Limb (tissue), 2 donors: ENCODE measurements around the gene TMIGD2.
"Not testable (repeated sequence)": the region's sequence is repeated elsewhere in the genome, so short reads cannot be mapped to it uniquely, and the experiment has no call there.

Experiments
- DNase-seq, 2 donors: peaks; one replicate each; pipeline ENCODE4 v3.0.0-alpha.2; 2016; ENCODE audit errors: extremely low spot score in 2 of 2

Gene TMIGD2

DNA sequence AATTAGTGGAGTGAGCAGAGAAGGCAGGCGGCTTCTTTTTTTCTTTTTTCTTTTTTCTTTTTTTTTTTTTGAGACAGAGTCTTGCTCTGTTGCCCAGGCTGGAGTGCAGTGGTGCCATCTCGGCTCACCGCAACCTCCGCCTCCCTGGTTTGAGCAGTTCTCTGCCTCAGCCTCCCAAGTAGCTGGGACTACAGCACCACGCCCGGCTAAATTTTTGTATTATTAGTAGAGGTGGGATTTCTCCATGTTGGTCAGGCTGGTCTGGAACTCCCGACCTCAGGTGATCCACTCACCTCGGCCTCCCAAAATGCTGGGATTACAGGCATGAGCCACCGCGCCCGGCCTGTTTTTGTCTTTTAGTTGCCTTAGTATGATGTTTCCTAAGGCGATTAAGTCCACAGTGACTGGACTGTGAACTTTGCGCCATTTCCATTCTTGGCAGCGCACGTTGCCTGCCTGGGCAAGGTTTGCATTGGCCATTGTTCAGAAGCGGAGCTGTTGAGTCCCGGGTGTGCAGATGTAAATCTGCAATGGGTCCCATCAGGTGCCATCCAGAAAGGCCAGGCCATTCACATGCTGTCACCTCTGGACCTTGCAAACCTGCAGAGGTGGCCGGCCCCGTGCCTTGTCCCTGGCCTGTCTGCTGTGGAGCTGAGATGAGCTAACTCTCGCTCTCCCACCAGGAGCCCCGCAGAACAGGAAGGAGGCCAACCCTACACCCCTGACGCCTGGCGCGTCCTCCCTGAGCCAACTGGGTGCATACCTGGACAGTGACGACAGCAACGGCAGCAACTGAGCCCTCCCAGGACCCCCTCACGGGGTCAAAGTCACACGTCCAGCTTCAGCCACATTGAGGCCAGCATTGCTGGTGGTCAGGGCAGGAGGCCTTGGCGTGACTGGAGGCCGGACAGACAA, 34.0 kb downstream of the TMIGD2 start:
- DNase-seq = no peak

DNA sequence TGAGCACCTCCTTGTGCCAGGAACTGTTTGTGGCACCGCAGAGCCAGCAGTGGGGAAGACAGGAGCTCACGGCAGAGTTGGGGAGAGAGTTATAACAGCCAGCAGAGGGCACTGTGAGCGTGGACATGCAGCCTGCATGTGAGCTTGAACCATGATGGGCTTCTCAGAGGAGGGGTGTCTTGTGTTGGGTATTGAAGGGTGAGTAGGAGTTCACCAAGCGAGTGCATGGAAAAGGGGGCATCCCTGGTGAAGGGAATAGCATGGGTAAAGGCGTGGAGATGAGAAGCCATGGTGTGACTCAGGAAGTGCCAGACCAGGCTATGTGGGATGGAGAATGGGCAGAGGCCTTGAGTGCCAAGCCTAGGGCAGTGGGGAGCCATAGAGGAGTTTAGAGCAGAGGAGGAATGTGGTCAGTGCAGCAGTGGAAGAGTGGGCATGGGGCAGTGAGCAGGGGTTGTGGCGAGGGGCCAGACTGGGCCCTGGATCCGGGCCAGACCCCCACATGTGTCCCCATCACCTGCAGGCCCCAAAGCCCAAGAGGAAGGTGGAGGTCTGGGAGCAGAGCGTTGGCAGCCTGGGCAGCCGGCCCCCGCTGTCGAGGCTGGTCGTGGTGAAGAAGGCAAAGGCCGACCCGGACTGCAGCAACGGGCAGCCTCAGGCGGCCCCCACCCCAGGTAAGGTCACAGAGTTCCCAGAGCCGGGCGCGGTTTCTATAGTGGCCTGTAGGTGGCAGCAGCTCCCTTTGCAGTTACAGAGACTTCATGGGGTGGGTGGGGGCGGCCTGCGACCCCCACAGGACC, 34.9 kb downstream of the TMIGD2 start:
- DNase-seq = peak; percentile 30 to 72

DNA sequence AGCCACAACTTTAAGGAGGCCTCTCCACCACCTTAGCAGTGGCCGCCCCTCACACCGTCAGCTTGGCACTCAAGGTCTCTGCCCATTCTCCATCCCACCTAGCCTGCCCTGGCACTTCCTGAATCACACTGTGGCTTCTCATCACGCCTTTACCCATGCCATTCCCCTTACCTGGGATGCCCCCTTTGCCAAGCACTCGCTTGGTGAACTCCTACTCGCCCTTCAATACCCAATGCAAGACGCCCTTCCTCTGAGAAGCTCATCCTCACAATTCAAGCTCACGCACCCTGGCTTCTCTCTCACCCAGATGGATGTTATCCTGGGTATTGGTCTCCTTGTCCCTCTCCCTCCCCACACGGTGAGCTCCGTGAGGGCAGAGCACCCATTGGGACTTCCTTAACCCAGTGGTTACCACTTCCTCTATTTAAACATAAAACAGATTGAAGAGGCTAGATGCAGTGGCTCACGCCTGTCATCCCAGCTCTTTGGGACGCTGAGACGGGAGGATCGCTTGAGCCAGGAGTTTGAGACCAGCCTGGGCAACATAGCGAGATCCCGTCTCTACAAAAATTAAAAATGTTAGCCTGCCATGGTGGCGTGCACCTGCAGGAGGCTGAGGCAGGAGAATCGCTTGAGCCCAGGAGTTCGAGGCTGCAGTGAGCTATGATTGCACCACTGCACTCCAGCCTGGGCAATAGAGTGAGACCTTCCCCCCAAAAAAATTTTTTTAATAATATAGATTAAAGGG, 35.8 kb downstream of the TMIGD2 start:
- DNase-seq = no peak

DNA sequence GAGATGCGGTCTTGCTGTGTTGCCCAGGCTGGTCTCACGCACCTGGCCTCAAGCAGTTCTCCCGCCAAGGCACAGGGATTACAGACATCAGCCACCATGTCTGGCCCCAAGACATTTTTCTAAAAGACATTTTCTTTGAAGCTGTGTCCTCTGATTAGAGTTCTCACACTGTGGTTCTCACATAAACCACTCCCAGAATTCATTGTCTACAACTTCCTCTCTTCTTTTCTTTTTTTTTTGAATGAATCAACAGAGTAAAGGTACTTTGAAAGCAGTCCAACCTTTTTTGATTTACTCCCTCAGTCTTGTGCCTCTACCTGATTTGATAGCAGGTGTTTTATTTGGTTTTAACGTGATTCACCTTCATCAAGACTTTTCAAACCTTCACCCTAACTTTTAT, 37.4 kb downstream of the TMIGD2 start:
- no peak for DNase-seq

DNA sequence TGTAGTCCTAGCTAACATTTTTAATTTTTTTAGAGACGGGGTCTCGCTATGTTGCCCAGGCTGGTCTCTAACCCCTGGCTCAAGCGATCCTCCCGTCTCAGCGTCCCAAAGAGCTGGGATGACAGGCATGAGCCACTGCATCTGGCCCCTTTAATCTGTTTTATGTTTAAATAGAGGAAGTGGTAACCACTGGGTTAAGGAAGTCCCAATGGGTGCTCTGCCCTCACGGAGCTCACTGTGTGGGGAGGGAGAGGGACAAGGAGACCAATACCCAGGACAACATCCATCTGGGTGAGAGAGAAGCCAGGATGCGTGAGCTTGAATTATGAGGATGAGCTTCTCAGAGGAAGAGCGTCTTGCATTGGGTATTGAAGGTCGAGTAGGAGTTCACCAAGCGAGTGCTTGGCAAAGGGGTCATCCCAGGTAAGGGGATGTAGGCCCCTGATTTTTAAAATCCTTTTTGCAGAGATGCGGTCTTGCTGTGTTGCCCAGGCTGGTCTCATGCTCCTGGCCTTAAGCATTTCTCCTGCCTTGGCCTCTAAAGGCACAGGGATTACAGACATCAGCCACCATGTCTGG, 41.5 kb downstream of the TMIGD2 start:
- DNase-seq = no peak

DNA sequence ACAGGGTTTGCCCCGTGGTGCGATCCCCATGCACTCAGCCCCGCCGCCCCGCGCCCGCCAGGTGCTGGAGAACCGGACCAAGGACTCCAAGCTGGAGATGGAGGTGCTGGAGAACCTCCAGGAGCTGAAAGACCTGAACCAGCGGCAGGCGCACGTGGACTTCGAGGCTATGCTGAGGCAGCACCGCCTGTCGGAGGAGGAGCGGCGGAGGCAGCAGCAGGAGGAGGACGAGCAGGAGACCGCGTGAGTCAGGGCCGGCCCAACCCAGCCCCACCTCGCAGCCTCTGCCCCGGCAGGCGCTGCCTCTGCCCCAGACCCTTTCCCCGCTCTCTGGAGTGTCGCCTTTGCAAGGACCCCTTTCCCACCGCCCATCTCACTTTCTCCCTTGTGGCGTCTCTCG, 44.0 kb downstream of the TMIGD2 start:
- DNase-seq = no peak

DNA sequence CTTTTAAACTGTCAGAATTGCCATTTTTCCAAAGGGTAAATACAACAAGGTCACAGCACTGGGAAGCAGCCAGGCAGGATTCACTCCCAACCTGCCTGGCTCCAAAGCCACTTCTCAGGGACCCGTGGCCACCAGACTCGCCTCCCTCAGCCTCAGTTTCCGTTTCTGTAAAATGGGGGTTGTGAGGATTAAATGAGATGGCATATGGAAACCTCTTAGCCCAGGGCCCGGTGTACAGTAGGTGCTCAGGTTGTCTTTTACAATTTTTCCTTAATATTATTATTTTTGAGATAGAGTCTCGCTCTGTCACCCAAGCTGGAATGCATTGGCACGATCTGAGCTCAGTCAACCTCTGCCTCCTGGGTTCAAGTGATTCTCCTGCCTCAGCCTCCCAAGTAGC, 45.2 kb downstream of the TMIGD2 start:
- no peak for DNase-seq

DNA sequence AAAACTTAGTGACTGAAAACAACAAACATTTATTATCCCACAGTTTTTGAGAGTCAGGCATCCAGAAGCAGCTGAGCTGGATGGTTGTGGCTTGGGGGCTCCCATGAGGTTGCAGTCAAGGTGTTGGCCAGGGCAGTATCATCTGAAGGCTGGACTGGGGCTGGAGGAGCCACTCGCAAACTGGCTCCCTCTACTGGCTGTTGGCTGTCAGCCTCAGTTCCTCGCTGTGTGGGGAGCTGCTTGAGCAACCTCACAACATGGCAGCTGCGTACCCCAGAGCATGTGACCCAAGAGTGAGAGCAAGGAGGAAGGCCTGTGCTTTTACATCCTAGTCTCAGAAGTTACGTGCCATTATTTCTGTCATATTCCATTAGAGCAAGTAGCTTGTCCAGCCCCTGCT, 45.6 kb downstream of the TMIGD2 start:
- no peak for DNase-seq

DNA sequence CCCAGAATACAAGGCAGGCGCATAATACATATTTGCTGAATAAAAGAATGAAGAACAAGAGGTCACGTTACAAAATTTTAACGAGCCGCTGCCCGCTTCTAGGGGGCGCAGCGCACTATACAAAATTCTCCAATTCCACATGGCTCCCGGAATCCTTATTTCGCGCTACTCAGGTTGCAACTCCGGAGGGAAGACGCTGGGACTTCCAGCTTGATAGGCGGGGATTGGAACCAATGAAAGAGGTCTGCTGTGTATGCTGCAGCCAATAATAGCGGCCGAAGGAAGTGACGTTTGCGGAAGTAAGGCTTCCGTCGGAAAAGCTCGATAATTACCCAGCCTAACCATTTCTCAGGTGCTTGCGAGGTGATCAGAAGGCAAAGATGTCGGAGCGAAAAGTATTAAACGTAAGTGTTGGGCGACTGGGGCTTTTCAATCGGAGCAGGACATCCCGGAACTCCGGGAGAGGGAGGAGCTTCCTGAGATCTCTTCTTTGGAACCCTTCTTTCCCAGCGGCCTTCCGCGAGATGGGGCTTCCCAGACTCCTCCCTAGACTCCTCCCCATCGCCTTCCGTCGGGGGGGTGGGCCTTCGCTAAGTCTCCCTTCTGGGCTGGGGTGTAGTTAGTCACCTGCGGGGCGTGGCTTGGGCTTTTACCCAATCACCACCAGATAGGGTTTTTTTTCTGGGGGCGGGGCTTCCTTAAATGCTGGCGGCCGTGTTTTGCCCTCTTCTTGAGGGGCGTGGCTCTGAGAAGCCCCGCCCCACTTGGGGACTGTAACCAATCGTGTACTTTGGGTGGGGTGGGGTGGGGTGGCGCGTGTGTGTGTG, 55.2 kb downstream of the TMIGD2 start, which contains the start of gene YJU2:
Gene YJU2 (plus strand): TSS at position 314 of the 827 bp plus-strand sequence. CDS start 67 bp downstream, at position 381.
- DNase-seq = peak; percentile 97 to 98

DNA sequence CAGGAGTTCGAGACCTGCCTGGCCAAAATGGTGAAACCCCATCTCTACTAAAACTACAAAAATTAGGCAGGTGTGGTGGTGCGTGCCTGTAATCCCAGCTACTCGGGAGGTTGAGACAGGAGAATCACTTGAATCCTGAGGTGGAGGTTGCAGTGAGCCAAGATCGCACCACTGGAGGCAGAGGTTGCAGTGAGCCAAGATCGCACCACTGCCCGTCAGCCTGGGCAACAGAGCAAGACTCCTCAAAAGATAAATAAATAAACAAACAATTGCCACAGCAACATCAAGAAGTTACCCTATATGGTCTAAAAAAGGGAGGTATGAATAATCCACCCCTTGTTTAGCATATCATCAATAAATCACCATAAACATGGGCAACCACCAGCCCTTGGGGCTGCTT, 56.3 kb downstream of the TMIGD2 start:
- DNase-seq = not testable (repeated sequence)
